Neural progenitor cell (in vitro differentiated cells): ENCODE data around the gene RHOJ. TPM values are rescaled to one million over a fixed set of nuclear protein-coding genes. Genes with fewer than 3 reads are reported as not detected.

Experiments
- DNase-seq: peaks from one replicate; pipeline ENCODE4 v3.0.0-alpha.2; 2016; ENCODE audit warnings: low spot score
- H2AFZ ChIP-seq: fragments of 200-600 bp; sonication (generic); replicated peaks from 2 replicates; pipeline ENCODE4 v1.6.1; 2016; ENCODE audit warnings: antibody characterized with exemption
- H3F3A ChIP-seq: fragments of 200-600 bp; sonication (generic); 2 replicates; pipeline ENCODE4 v1.6.1; 2016; ENCODE audit warnings: antibody characterized with exemption, low read depth
- H3K27ac ChIP-seq: fragments of 200-600 bp; sonication (generic); 2 replicates; pipeline ENCODE4 v1.5.1; 2016; ENCODE audit warnings: mild to moderate bottlenecking
- H3K27me3 ChIP-seq: fragments of 200-600 bp; sonication (generic); 2 replicates; pipeline ENCODE4 v1.6.1; 2016; ENCODE audit warnings: mild to moderate bottlenecking, moderate library complexity
- H3K36me3 ChIP-seq: fragments of 200-600 bp; sonication (generic); 2 replicates; pipeline ENCODE4 v1.5.1; 2016
- H3K4me1 ChIP-seq: fragments of 200-600 bp; sonication (generic); 2 replicates; pipeline ENCODE4 v1.6.1; 2016; ENCODE audit warnings: mixed run types
- H3K4me2 ChIP-seq: fragments of 200-600 bp; sonication (generic); 2 replicates; pipeline ENCODE4 v1.6.1; 2016
- H3K4me3 ChIP-seq: fragments of 200-600 bp; sonication (generic); 2 replicates; pipeline ENCODE4 v1.5.1; 2016
- H3K79me2 ChIP-seq: fragments of 200-600 bp; sonication (generic); 2 replicates; pipeline ENCODE4 v1.6.1; 2016; ENCODE audit warnings: low read depth
- H3K9ac ChIP-seq: fragments of 200-600 bp; sonication (generic); 2 replicates; pipeline ENCODE4 v1.6.1; 2016
- H3K9me3 ChIP-seq: fragments of 200-600 bp; sonication (generic); 2 replicates; pipeline ENCODE4 v1.5.1; 2016; ENCODE audit warnings: low read depth
- H4K20me1 ChIP-seq: fragments of 200-600 bp; sonication (generic); 2 replicates; pipeline ENCODE4 v1.6.1; 2016; ENCODE audit warnings: low read depth
- H3K27ac Mint-ChIP-seq: 3 replicates; pipeline ENCODE4 v1.8.0; 2021; ENCODE audit warnings: mixed read lengths
- H3K27me3 Mint-ChIP-seq: 2 replicates; pipeline ENCODE4 v1.8.0; 2022; ENCODE audit warnings: low read depth, mild to moderate bottlenecking, inconsistent platforms, moderate library complexity, mixed read lengths; ENCODE audit not compliant: insufficient read depth
- H3K36me3 Mint-ChIP-seq: 3 replicates; pipeline ENCODE4 v1.8.0; 2021; ENCODE audit warnings: mixed read lengths
- H3K4me1 Mint-ChIP-seq: 3 replicates; pipeline ENCODE4 v1.8.0; 2021; ENCODE audit warnings: mixed read lengths
- H3K4me3 Mint-ChIP-seq: 3 replicates; pipeline ENCODE4 v1.8.0; 2021; ENCODE audit warnings: mild to moderate bottlenecking, moderate library complexity, mixed read lengths
- H3K9me3 Mint-ChIP-seq: 3 replicates; pipeline ENCODE4 v1.8.0; 2020; ENCODE audit warnings: mixed read lengths
- CTCF ChIP-seq: fragments of 200-600 bp; sonication (generic); IDR thresholded peaks from 2 replicates; pipeline ENCODE4 v1.5.1; 2017; ENCODE audit warnings: antibody characterized with exemption, mild to moderate bottlenecking
- EZH2 ChIP-seq: fragments of 200-600 bp; sonication (generic); IDR thresholded peaks from 2 replicates; pipeline ENCODE4 v1.6.1; 2017; ENCODE audit warnings: antibody characterized with exemption, mild to moderate bottlenecking, moderate library complexity
- EZH2phosphoT487 ChIP-seq: fragments of 200-600 bp; sonication (generic); IDR thresholded peaks from 2 replicates; pipeline ENCODE4 v1.6.1; 2017; ENCODE audit warnings: antibody characterized with exemption
- total RNA-seq: library from RNA; depleted of rRNA; stranded (reverse); fragments of >200 nt; gene quantifications from 2 replicates; pipeline ENCODE4 v1.2.3, GENCODE V29; 2015; ENCODE audit warnings: low replicate concordance

Gene RHOJ
- total RNA-seq, 1 donor from 2014 or later: not detected

- Histone ChIP-seq H3K4me3 (no peak overlapping the region), H3K79me2 (no peaks in the 10 kb centered on the region), H3K9ac (no peak overlapping the region), H3F3A (peaks cover 18% of the 10 kb centered on the region), H3K27me3 (no peaks in the 10 kb centered on the region), H3K36me3 (no peaks in the 10 kb centered on the region), H4K20me1 (no peaks in the 10 kb centered on the region), H3K27ac (no peak overlapping the region), H3K4me1 (peaks cover 19% of the 10 kb centered on the region), H3K4me2 (no peak overlapping the region), H3K9me3 (no peaks in the 10 kb centered on the region), H2AFZ (no peak overlapping the region)
- Mint-ChIP-seq H3K36me3 (no peaks in the 10 kb centered on the region), H3K4me1 (no peaks in the 10 kb centered on the region), H3K9me3 (peaks cover 3% of the 10 kb centered on the region), H3K27me3 (no peaks in the 10 kb centered on the region), H3K4me3 (no peak overlapping the region), H3K27ac (no peak overlapping the region)
- DNase-seq: no peak
- TF ChIP-seq EZH2 (no peak), EZH2phosphoT487 (no peak), CTCF (no peak)
Measured at GRCh38 chr14:63200035-63200740, 4.1 kb upstream of the RHOJ start.

- H3K27me3 ChIP-seq: no peaks in the 10 kb centered on the region
- no peak overlapping the region for H3K4me3 ChIP-seq
- H2AFZ ChIP-seq: no peak overlapping the region
- Mint-ChIP-seq H3K27me3 (no peaks in the 10 kb centered on the region), H3K27ac (no peak overlapping the region), H3K36me3 (no peaks in the 10 kb centered on the region), H3K4me3 (no peak overlapping the region), H3K9me3 (no peaks in the 10 kb centered on the region), H3K4me1 (peaks cover 2% of the 10 kb centered on the region)
- no peak for TF ChIP-seq CTCF
- no peak for TF ChIP-seq EZH2phosphoT487
- no peak for TF ChIP-seq EZH2
- no peaks in the 10 kb centered on the region for H3K79me2 ChIP-seq
- peaks cover 19% of the 10 kb centered on the region for H3K4me1 ChIP-seq
- no peaks in the 10 kb centered on the region for H3K36me3 ChIP-seq
- H3F3A ChIP-seq: peaks cover 18% of the 10 kb centered on the region
- H3K27ac ChIP-seq: no peak overlapping the region
- H3K9me3 ChIP-seq: no peaks in the 10 kb centered on the region
- no peak for DNase-seq
- no peaks in the 10 kb centered on the region for H4K20me1 ChIP-seq
- H3K9ac ChIP-seq: no peak overlapping the region
- H3K4me2 ChIP-seq: no peak overlapping the region
Measured at GRCh38 chr14:63200767-63201166, 3.5 kb upstream of the RHOJ start.

GRCh38 chr14:63203015-63203414 is 1.2 kb upstream of the RHOJ start:
- Mint-ChIP-seq H3K4me1 (peaks cover 6% of the 10 kb centered on the region), H3K27me3 (no peaks in the 10 kb centered on the region), H3K4me3 (no peak overlapping the region), H3K36me3 (no peaks in the 10 kb centered on the region), H3K27ac (no peak overlapping the region), H3K9me3 (no peaks in the 10 kb centered on the region)
- Histone ChIP-seq H3K27me3 (no peaks in the 10 kb centered on the region), H2AFZ (no peak overlapping the region), H4K20me1 (no peaks in the 10 kb centered on the region), H3F3A (peaks cover 18% of the 10 kb centered on the region), H3K9ac (no peak overlapping the region), H3K9me3 (no peaks in the 10 kb centered on the region), H3K4me3 (no peak overlapping the region), H3K36me3 (no peaks in the 10 kb centered on the region), H3K4me1 (peaks cover 19% of the 10 kb centered on the region), H3K79me2 (no peaks in the 10 kb centered on the region), H3K27ac (no peak overlapping the region), H3K4me2 (no peak overlapping the region)
- DNase-seq: no peak
- TF ChIP-seq EZH2phosphoT487 (no peak), CTCF (no peak), EZH2 (no peak)
